GM10248 (cell line): ENCODE data around the gene CPT1B.
A peak's percentile ranks its signal among the peaks of the same experiment; 100 is the strongest.

Experiments used
- CTCF ChIA-PET: fragments of 300-600 bp; sonication (Branson Sonifier 250); formaldehyde crosslinking; extraction: SDS; loops from one replicate; lab custom pipeline; 2021; ENCODE audit warnings: antibody characterized with exemption; lab: Yijun Ruan, JAX
- POLR2A ChIA-PET: fragments of 350-650 bp; sonication (Branson Sonifier 250); formaldehyde crosslinking; extraction: SDS; loops from one replicate; lab custom pipeline; 2020; ENCODE audit warnings: antibody characterized with exemption; lab: Yijun Ruan, JAX
- DNase-seq: peaks from one replicate; pipeline ENCODE4 v3.0.0; 2012; ENCODE audit errors: extremely low spot score
- CTCF ChIP-seq: IDR thresholded peaks from 2 replicates; pipeline ENCODE4 v1.5.1; 2012; ENCODE audit warnings: mild to moderate bottlenecking, low read depth; ENCODE audit errors: extremely low read depth, missing control alignments, control extremely low read depth

The CPT1B gene

DNA sequence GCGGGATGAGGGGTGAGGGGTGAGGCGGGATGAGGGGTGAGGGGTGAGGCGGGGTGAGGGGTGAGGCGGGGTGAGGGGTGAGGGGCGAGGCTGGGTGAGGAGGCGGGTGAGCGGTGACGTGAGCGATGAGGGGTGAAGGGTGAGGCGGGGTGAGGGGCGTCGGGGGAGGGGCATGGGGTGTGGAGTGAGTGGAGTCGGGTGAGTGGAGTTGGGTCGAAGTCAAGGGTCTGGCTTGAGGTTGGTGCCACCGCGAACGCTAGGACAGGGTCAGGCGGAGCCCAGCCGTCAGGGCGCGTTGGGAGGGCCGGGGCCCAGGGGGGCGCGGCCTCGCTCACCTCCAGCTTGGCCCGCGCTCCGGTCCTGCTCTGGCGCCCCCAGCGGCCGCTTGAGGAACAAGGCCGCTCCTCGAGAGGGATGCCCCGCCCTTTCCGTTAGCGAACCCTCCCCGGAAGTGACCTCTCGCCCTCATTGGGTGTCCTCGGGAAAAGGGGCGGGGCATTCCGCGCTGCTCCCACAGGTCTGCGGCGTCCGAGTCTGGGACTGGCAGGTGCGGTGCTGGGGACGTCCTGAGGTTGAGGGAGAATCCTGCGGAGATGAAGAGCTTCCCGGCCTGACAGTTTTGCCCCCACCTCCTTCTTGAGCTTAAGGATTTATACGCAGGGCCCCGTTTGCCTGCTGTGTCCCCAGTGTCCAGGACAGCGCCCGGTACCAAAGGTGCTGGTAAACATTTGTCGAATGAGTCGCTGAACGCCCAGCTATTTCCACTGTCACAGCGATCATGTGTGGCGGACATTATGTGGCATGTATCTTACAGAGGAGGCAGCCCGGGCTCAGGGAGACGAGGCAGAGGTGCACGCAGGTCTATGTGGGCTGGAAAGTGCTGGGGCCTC is 15.5 kb downstream of the CPT1B start, which contains the start of gene SYCE3:
Gene SYCE3, minus strand, starts transcription at position 397 of the 890 bp plus-strand sequence. CDS start 6,514 bp downstream, outside the sequence.
- POLR2A ChIA-PET: interaction anchor here (0.6 to 1.3 kb wide), 4 partner anchors 14 to 55 kb away, joined by 3 to 6 read pairs (median 4); partner anchors contain the start of genes CPT1B, LMF2 and NCAPH2
- CTCF ChIA-PET: interaction anchor here (0.6 to 5.2 kb wide), 30 partner anchors 10 to 323 kb away, joined by 3 to 68 read pairs (median 4); partner anchors contain the start of genes ARSA, CHKB, CPT1B and KLHDC7B
- DNase-seq: peak; percentile 98
- TF ChIP-seq CTCF: peak; percentile 85

- POLR2A ChIA-PET: no interaction called here
These were observed 16.5 kb downstream of the CPT1B start for GRCh38 chr22:50561401-50562358.

GRCh38 chr22:50560034-50560433 is 18.2 kb downstream of the CPT1B start:
- DNase-seq: no peak
- ChIA-PET CTCF (interaction anchor here (1.0 to 2.2 kb wide), 5 partner anchors 10 to 74 kb away, joined by 3 to 7 read pairs (median 6); partner anchors contain the start of genes KLHDC7B and SCO2), POLR2A (interaction anchor here (0.6 kb wide), 1 partner anchor 60 kb away, joined by 4 read pairs; no protein-coding TSS in a partner anchor)
- no peak for TF ChIP-seq CTCF

More at GRCh38 chr22:50561401-50562358, 16.5 kb downstream of the CPT1B start:
- DNase-seq: no peak
- TF ChIP-seq CTCF: no peak
- CTCF ChIA-PET: interaction anchor here (2.2 kb wide), 2 partner anchors 9 to 13 kb away, joined by 6 to 7 read pairs; no protein-coding TSS in a partner anchor

GRCh38 chr22:50556703-50557102 is 21.5 kb downstream of the CPT1B start:
- CTCF ChIA-PET: interaction anchor here (1.0 to 2.3 kb wide), 7 partner anchors 9 to 64 kb away, joined by 4 to 11 read pairs (median 4); partner anchors contain the start of gene SCO2
- no peak for DNase-seq
- POLR2A ChIA-PET: no interaction called here
- TF ChIP-seq CTCF: no peak

- no peak for TF ChIP-seq CTCF
- ChIA-PET POLR2A (interaction anchor here (0.6 to 0.7 kb wide), 2 partner anchors 28 to 355 kb away, joined by 3 to 4 read pairs; partner anchors contain the start of gene SCO2), CTCF (interaction anchor here (6.6 to 16.1 kb wide), 2 partner anchors 11 to 26 kb away, joined by 68 to 136 read pairs; partner anchors contain the start of genes SCO2, SYCE3 and TYMP)
- no peak for DNase-seq
These were observed 24.9 kb downstream of the CPT1B start for GRCh38 chr22:50553310-50553709.
